Liver (tissue), 9 donors: Measurements from ENCODE around the gene GPX7. TPM values are rescaled to one million over a fixed set of nuclear protein-coding genes. Genes with fewer than 3 reads are reported as not detected.

Experiments
- DNase-seq: peaks from one replicate; pipeline ENCODE4 v3.0.0-alpha.2; 2017; ENCODE audit warnings: low spot score
- H3K27ac ChIP-seq, 2 donors: one replicate each; pipeline ENCODE4 v1.7.0; 2013; ENCODE audit warnings: inconsistent platforms in 2 of 2, low read length in 2 of 2, control low read depth in 1 of 2, low read depth in 1 of 2, mild to moderate bottlenecking in 1 of 2
- H3K27me3 ChIP-seq, 4 donors: one replicate each; pipeline versions ENCODE4 v1.6.1 to v1.7.0; 2013; ENCODE audit warnings: low read length in 3 of 4, inconsistent platforms in 1 of 4, mild to moderate bottlenecking in 1 of 4, moderate library complexity in 1 of 4; ENCODE audit not compliant: control insufficient read depth in 4 of 4, insufficient read depth in 4 of 4
- H3K36me3 ChIP-seq, 4 donors: one replicate each; pipeline versions ENCODE4 v1.6.1 to v1.7.0; 2013; ENCODE audit warnings: low read length in 3 of 4, mild to moderate bottlenecking in 3 of 4, low read depth in 1 of 4, moderate library complexity in 1 of 4; ENCODE audit not compliant: control insufficient read depth in 4 of 4, insufficient read depth in 3 of 4
- H3K4me1 ChIP-seq, 4 donors: one replicate each; pipeline versions ENCODE4 v1.6.1 to v1.7.0; 2013; ENCODE audit warnings: low read length in 3 of 4, mild to moderate bottlenecking in 3 of 4, moderate library complexity in 1 of 4; ENCODE audit not compliant: control insufficient read depth in 4 of 4, insufficient read depth in 4 of 4
- H3K4me3 ChIP-seq, 3 donors: one replicate each; pipeline versions ENCODE4 v1.6.1 to v1.7.0; 2013; ENCODE audit warnings: low read length in 3 of 3, control low read depth in 1 of 3, low read depth in 1 of 3, mild to moderate bottlenecking in 1 of 3
- H3K9ac ChIP-seq, 2 donors: one replicate each; pipeline ENCODE4 v1.7.0; 2013; ENCODE audit warnings: low read length in 2 of 2, mild to moderate bottlenecking in 2 of 2, moderate library complexity in 2 of 2, control low read depth in 1 of 2, low read depth in 1 of 2
- H3K9me3 ChIP-seq, 4 donors: one replicate each; pipeline versions ENCODE4 v1.6.1 to v1.7.0; 2013; ENCODE audit warnings: low read length in 3 of 4; ENCODE audit not compliant: control insufficient read depth in 4 of 4
- EGR1 ChIP-seq, 2 donors: IDR thresholded peaks; 2 replicates each; pipeline ENCODE4 v1.6.1; 2016 to 2018; ENCODE audit warnings: antibody characterized with exemption in 2 of 2, low read depth in 2 of 2
- FOXA1 ChIP-seq: IDR thresholded peaks from 2 replicates; pipeline ENCODE4 v1.6.1; 2016; ENCODE audit warnings: antibody characterized with exemption
- FOXA2 ChIP-seq: IDR thresholded peaks from 2 replicates; pipeline ENCODE4 v1.6.1; 2016; ENCODE audit warnings: antibody characterized with exemption
- GABPA ChIP-seq, 2 donors: IDR thresholded peaks in 1 of 2; conservative IDR thresholded peaks in 1 of 2; 2 replicates each; pipeline ENCODE4 v1.6.1; 2016; ENCODE audit warnings: antibody characterized with exemption in 2 of 2, mild to moderate bottlenecking in 1 of 2, moderate library complexity in 1 of 2
- HNF4A ChIP-seq, 2 donors: conservative IDR thresholded peaks; 2 replicates each; pipeline ENCODE4 v1.6.1; 2016; ENCODE audit warnings: antibody characterized with exemption in 2 of 2, mild to moderate bottlenecking in 2 of 2
- HNF4G ChIP-seq: IDR thresholded peaks from 2 replicates; pipeline ENCODE4 v1.6.1; 2016; ENCODE audit warnings: antibody characterized with exemption
- JUND ChIP-seq, 2 donors: IDR thresholded peaks; 2 replicates each; pipeline ENCODE4 v1.6.1; 2016; ENCODE audit warnings: antibody characterized with exemption in 2 of 2
- NR2F2 ChIP-seq: IDR thresholded peaks from 2 replicates; pipeline ENCODE4 v1.6.1; 2016; ENCODE audit warnings: antibody characterized with exemption
- RAD21 ChIP-seq, 2 donors: IDR thresholded peaks; 2 replicates each; pipeline ENCODE4 v1.6.1; 2016; ENCODE audit warnings: antibody characterized with exemption in 2 of 2, mild to moderate bottlenecking in 2 of 2
- RXRA ChIP-seq, 2 donors: IDR thresholded peaks; 2 replicates each; pipeline ENCODE4 v1.6.1; 2017 to 2018; ENCODE audit warnings: antibody characterized with exemption in 2 of 2, mild to moderate bottlenecking in 1 of 2
- SP1 ChIP-seq: IDR thresholded peaks from 2 replicates; pipeline ENCODE4 v1.6.1; 2018; ENCODE audit warnings: antibody characterized with exemption, mild to moderate bottlenecking
- TAF1 ChIP-seq: conservative IDR thresholded peaks from 2 replicates; pipeline ENCODE4 v1.6.1; 2016; ENCODE audit warnings: antibody characterized with exemption, mild to moderate bottlenecking
- YY1 ChIP-seq: IDR thresholded peaks from 2 replicates; pipeline ENCODE4 v1.6.1; 2016; ENCODE audit warnings: antibody characterized with exemption, mild to moderate bottlenecking
- WGBS: extraction: QIAGEN DNeasy Blood & Tissue Kit; methylation state at CpG from one replicate; pipeline ENCODE4 v1.1.7; 2013; 5-methylcytosine and 5-hydroxymethylcytosine counted together
- polyA plus RNA-seq, 2 donors: library from polyadenylated mRNA; stranded (reverse) in 1 of 2; unstranded in 1 of 2; fragments of 200-250 nt in 1 of 2; fragments of >200 nt in 1 of 2; fragmentation: Nextera tagmentation in 1 of 2; extraction: Ambion mirVana in 1 of 2; gene quantifications; one replicate each; pipeline versions ENCODE4 v1.2.1 to v1.2.3, GENCODE V29; 2013 to 2015
- total RNA-seq, 2 donors: library from RNA; depleted of rRNA; stranded (reverse); fragments of >200 nt; gene quantifications; one replicate each; pipeline ENCODE4 v1.2.3, GENCODE V29; 2014
- TF ChIP-seq, protein P1 (sequence below): IDR thresholded peaks from 2 replicates; pipeline ENCODE4 v1.6.1; 2016; ENCODE audit warnings: antibody characterized with exemption
- TF ChIP-seq, protein P2 (sequence below): fragments of 150-350 bp; IDR thresholded peaks from 2 replicates; pipeline ENCODE4 v1.5.1; 2017; ENCODE audit warnings: improper control_type of control experiment, low read depth, low read length; ENCODE audit not compliant: missing input control
- TF ChIP-seq, protein P3 (sequence below): IDR thresholded peaks from 2 replicates; pipeline ENCODE4 v1.6.1; 2016; ENCODE audit warnings: antibody characterized with exemption
- TF ChIP-seq, protein P4 (sequence below): IDR thresholded peaks from 2 replicates; pipeline ENCODE4 v1.6.1; 2016; ENCODE audit warnings: antibody characterized with exemption
- TF ChIP-seq, protein P5 (sequence below): IDR thresholded peaks from 2 replicates; pipeline ENCODE4 v1.6.1; 2016; ENCODE audit warnings: antibody characterized with exemption, mild to moderate bottlenecking
- donor health status: healthy.
- donor health status: healthy.
- donor health status: healthy.
- donor health status: healthy.
- donor health status: healthy.

Gene GPX7
- total and polyA plus RNA-seq, 4 donors: 3.9 to 33.0 (median 5.8) TPM

DNA sequence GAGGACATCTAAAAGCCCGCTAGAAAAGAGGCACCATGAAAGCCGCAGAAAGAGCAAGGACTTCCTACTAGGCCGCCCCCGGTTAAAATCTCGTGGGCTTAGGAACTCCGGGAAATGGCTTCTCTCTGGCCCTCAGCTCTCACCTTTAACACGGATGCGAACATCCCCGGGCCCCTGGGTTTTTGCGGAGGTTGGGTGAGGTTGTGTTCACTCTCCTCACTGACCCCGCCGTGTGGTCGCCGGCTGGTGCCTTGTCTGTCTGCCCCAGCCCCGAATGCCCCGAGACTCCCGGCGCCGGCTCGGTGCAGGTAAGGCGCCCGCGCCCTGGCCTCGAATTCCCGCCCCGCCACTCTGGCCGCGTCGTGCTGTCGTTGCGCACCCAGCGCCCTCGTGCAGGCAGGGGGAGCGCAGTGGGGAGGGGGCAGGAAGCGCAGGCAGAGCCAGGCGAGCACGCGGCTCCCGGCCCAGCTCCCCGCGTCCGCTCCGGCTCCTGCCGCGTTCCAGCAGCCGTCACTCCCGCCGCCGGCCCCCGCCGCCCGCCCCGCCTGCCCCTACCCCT, 30.6 kb downstream of the GPX7 start, which contains the start of gene SHISAL2A:
Gene SHISAL2A (plus strand): TSS at position 437 of the 559 bp plus-strand sequence. CDS start 326 bp downstream, outside the sequence.
- peaks cover 0 to 6% (median 0%) of the 10 kb centered on the region in 4 donors for H3K27me3 ChIP-seq
- no peak for DNase-seq
- H3K9me3 ChIP-seq: no peaks in the 10 kb centered on the region
- H3K4me3 ChIP-seq: peak within 1 kb of the TSS in 2 of 3 donors; percentile 17 to 49
- 15% methylated on average over 53 of the region's 53 CpGs for WGBS
- no peaks in the 10 kb centered on the region for H3K36me3 ChIP-seq
- no peak within 1 kb of the TSS for H3K9ac ChIP-seq
- TF ChIP-seq, protein P1, sequence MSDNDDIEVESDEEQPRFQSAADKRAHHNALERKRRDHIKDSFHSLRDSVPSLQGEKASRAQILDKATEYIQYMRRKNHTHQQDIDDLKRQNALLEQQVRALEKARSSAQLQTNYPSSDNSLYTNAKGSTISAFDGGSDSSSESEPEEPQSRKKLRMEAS: no peak
- no peak for TF ChIP-seq SP1
- TF ChIP-seq GABPA (IDR thresholded peaks at IDR 0.05 in 1 of 2, conservative IDR thresholded peaks at IDR 0.05 in 1 of 2): no peak
- TF ChIP-seq, protein P2, sequence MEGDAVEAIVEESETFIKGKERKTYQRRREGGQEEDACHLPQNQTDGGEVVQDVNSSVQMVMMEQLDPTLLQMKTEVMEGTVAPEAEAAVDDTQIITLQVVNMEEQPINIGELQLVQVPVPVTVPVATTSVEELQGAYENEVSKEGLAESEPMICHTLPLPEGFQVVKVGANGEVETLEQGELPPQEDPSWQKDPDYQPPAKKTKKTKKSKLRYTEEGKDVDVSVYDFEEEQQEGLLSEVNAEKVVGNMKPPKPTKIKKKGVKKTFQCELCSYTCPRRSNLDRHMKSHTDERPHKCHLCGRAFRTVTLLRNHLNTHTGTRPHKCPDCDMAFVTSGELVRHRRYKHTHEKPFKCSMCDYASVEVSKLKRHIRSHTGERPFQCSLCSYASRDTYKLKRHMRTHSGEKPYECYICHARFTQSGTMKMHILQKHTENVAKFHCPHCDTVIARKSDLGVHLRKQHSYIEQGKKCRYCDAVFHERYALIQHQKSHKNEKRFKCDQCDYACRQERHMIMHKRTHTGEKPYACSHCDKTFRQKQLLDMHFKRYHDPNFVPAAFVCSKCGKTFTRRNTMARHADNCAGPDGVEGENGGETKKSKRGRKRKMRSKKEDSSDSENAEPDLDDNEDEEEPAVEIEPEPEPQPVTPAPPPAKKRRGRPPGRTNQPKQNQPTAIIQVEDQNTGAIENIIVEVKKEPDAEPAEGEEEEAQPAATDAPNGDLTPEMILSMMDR: no peak
- TF ChIP-seq, protein P3, sequence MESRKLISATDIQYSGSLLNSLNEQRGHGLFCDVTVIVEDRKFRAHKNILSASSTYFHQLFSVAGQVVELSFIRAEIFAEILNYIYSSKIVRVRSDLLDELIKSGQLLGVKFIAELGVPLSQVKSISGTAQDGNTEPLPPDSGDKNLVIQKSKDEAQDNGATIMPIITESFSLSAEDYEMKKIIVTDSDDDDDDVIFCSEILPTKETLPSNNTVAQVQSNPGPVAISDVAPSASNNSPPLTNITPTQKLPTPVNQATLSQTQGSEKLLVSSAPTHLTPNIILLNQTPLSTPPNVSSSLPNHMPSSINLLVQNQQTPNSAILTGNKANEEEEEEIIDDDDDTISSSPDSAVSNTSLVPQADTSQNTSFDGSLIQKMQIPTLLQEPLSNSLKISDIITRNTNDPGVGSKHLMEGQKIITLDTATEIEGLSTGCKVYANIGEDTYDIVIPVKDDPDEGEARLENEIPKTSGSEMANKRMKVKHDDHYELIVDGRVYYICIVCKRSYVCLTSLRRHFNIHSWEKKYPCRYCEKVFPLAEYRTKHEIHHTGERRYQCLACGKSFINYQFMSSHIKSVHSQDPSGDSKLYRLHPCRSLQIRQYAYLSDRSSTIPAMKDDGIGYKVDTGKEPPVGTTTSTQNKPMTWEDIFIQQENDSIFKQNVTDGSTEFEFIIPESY: no peak
- no peak for TF ChIP-seq JUND (IDR thresholded peaks at IDR 0.05)
- TF ChIP-seq HNF4G: no peak
- TF ChIP-seq, protein P4, sequence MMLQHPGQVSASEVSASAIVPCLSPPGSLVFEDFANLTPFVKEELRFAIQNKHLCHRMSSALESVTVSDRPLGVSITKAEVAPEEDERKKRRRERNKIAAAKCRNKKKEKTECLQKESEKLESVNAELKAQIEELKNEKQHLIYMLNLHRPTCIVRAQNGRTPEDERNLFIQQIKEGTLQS: no peak
- no peak for TF ChIP-seq TAF1
- TF ChIP-seq, protein P5, sequence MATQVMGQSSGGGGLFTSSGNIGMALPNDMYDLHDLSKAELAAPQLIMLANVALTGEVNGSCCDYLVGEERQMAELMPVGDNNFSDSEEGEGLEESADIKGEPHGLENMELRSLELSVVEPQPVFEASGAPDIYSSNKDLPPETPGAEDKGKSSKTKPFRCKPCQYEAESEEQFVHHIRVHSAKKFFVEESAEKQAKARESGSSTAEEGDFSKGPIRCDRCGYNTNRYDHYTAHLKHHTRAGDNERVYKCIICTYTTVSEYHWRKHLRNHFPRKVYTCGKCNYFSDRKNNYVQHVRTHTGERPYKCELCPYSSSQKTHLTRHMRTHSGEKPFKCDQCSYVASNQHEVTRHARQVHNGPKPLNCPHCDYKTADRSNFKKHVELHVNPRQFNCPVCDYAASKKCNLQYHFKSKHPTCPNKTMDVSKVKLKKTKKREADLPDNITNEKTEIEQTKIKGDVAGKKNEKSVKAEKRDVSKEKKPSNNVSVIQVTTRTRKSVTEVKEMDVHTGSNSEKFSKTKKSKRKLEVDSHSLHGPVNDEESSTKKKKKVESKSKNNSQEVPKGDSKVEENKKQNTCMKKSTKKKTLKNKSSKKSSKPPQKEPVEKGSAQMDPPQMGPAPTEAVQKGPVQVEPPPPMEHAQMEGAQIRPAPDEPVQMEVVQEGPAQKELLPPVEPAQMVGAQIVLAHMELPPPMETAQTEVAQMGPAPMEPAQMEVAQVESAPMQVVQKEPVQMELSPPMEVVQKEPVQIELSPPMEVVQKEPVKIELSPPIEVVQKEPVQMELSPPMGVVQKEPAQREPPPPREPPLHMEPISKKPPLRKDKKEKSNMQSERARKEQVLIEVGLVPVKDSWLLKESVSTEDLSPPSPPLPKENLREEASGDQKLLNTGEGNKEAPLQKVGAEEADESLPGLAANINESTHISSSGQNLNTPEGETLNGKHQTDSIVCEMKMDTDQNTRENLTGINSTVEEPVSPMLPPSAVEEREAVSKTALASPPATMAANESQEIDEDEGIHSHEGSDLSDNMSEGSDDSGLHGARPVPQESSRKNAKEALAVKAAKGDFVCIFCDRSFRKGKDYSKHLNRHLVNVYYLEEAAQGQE: no peak
- no peak for TF ChIP-seq FOXA1
- TF ChIP-seq HNF4A (conservative IDR thresholded peaks at IDR 0.05): no peak
- no peak for TF ChIP-seq RXRA (IDR thresholded peaks at IDR 0.05)
- TF ChIP-seq YY1: no peak
- TF ChIP-seq EGR1 (IDR thresholded peaks at IDR 0.05; ENCODE audit: low read depth in 2 of 2): no peak
- TF ChIP-seq RAD21 (IDR thresholded peaks at IDR 0.05): no peak
- TF ChIP-seq NR2F2: no peak
- no peak for TF ChIP-seq FOXA2
- H3K4me1 ChIP-seq: peaks cover 0 to 5% (median 2%) of the 10 kb centered on the region in 4 donors
- no peak within 1 kb of the TSS for H3K27ac ChIP-seq
